UCSD-AML1 (cell line): ENCODE measurements around the gene C5.

Experiments
- DNase-seq: peaks from one replicate; lab custom pipeline; 2025; ENCODE audit not compliant: unreplicated experiment; lab: John Stamatoyannopoulos, UW

The C5 gene

DNA sequence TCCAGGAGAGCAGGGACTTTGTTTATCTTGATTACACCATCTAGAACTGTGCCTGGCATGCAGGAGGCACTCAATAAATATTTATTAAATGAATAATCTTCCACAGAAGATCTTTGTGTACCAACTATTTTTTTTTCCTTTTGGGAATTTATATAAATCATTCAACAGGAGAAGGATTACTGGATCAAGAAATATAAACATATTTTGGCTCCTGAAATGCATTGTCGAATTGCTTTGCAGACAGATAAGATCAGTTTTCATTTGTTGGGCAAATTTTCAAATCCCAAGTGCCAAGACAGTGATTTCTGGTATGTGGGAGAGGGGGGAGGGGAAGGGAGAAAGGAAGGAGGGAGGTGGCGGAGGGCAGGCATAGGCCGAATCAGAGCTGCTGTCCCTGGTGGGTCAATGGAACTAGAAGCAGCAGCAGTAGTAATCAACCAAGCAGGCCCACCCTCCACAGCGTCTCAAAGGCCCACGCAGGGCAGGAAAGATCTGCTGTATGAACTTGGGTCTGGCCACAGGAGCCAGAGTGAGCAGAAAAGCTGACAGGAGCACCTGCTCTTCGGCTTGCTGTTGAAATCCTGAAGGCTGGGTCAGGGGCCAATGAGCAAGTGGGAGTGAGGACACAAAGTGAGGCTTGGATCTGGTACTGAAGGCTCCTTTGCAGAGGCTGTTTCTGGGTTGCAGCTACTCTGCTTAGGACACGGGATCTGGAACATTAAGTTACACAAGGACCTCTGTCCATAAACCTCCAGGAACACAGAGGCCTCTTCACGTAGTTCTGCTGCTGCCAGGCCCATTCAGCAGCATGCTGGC, 107.7 kb downstream of the C5 start:
- no peak for DNase-seq

DNA sequence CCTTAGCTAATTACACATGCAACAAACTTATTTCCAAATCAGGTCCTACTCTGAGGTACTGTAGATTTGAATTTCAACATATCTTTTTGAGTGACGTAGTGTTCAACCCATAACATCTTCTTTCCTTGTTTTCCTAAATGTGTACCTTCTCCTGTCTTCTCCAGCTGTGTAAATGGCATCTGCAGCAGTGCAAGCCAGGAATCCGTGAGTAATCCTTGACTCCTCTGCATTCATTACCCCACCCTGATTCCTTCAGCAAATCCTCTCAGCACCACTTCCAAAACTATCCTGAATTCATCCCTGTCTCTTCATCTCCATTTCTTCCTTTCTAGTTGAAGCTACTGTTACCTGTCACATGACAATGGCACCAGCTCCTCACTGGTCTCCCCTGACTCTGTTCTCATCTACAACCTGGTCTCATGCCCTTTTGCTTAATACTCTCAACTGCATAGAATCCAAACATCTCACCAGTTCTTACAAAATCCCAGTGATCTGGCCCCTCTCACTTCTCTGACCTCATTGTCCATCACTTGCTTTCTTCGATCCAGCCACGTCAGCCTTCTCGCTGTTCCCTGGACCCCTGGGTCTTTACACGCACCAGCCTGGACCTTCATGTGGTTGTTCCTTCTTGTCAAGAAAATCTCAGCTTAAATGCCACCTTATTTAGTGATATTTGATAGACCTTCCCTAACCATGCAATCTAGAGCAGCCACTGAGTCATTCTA, 108.9 kb downstream of the C5 start:
- no peak for DNase-seq

DNA sequence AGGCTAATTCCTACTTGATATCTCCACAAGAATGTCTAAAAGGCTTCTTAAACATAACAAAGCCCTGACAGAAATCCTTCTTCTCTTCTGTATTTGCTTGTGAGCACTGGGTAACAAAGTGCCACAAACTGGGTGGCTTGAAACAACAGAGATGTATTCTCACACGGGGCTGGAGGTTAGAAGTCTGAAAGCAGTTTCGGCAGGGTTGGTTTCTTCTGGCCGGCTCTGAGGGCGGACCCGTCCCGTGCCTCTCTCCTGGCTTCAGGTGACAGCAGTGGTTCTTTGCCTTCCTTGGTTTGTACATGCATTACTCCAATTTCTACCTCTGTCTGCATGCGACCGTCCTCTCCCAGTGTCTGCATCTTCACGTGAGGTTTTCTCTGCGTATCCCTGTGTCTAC, 109.5 kb downstream of the C5 start:
- DNase-seq = no peak

DNA sequence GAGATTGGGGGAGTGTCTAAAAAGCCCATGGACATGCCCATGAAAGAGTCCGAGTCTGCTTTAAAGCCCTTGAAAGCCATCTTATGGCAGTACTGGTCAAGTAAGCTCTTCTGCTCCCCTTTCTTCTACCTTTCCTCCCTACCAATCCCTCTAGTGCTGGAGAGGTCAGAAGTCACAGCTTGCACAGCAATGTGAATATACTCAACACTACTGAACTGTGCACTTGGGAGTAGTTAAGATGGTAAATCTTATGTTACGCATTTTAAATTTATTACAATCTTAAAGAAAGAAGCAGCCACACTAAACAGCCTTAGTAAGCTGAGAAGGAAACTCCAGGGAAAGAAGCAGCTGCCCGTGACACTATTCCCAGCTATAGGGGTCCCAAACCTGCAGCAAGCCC, 111.2 kb downstream of the C5 start:
- no peak for DNase-seq

DNA sequence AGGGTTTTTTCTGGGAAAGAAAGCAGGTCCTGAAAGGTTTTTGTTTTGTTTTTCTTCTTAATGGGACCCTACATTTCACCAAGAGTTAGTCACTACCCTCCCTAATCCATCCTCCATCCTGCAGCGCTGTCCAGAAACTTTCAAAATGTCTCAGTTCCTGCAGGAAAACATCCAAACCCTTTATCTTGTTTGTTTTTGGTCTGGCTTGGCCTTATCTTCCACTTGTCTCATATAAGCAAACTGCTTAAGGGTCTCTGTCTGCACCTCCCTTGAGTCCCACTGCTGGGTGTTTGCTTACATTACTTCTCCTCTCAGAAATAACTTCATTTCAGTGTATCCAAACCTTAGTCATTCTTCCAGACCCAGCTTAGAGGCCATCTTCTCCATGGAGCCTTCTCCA, 112.5 kb downstream of the C5 start:
- no peak for DNase-seq

DNA sequence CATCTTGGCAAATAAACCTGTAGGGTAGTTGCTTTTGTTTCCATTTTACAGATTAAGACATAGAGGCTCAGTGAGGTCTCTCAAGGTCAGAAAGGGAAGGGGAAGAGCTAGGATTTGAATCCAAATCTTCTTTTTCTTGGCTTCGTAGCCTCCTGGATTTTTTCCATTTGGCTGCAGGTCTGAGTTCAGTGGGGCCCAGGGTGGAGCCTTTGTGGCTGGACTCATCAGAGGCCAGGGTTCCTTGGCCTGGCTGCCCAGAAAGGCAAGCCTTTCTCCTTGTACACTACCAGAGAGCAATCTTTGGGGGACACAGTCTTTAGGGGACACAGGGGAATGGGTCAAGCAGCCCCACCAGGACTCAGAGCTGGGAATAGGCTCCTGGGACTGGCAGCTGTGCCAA, 112.9 kb downstream of the C5 start:
- DNase-seq = no peak

DNA sequence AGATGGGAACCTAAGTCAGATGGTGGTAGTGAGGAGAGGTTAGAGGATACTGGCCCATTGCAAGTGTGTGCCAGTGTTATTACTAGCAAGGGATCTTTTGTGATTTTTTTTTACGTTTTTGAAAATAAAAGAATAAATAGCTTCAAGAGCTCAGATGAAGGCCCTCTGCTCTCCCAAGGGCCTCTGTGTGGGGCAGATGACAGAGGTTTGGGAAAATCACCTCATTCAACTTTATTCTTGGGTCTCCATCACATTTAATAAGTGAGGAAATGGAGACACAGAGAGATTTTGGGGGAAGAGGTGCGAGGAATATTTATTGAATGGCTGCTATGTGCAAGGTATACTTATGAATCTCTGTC, 113.3 kb downstream of the C5 start:
- DNase-seq = no peak

DNA sequence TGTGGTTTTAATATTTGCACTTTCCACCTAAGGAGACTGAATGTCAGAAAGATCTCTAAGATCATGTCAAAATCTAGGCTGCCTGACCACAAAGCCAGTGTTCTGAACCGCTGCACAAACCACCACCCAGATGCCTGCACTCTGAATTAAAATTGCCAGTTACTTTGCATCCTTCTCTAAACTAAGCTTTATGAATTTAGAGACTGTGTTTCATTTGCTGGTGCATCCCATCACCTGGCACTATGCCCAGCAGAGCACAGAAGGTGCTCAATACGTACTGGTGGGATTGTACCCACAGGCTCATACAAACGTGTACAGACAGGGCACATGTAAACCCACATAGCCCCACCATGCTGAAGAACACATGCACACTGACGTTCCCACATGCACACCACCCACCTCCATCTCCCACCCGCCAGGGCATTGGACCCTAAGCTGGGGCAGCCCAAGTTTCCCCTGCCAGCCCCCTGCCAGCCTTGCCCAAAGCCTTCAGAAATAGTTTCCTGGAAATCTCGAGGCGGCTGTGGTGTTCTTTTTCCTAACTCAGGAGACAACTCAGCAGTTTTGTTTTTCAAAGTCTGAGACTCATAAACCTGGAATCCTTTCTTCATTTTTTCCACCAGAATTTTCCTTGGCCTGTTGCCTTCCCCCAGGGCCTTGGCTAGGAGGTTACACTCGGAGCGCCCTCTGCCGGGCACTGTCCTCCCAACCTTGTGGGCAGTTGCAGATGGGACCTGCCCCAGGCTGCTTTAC, 113.9 kb downstream of the C5 start:
- DNase-seq = peak; percentile 86

DNA sequence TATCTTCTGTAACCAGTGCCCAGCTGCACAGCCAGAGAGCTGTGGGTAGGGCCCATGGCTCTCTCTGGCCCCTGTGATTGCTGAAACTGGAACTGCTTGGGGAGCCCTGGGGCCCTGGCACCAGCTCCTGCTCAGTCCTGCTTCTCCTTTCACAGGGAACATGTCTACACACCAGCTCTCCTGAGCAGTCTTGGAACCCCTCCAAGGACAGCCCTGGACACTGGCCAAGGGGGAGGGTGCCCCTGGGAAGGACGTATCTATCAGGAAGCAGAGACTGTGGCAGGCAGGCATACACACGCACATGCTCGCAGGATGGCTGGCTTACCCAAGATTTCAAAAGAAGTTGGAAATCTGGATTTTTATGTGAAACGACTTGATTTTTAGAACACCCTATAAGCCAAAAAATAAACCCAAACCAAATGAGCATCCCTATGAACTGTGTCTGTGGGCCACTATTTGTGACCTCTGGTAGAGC, 114.7 kb downstream of the C5 start:
- DNase-seq = peak; percentile 75

DNA sequence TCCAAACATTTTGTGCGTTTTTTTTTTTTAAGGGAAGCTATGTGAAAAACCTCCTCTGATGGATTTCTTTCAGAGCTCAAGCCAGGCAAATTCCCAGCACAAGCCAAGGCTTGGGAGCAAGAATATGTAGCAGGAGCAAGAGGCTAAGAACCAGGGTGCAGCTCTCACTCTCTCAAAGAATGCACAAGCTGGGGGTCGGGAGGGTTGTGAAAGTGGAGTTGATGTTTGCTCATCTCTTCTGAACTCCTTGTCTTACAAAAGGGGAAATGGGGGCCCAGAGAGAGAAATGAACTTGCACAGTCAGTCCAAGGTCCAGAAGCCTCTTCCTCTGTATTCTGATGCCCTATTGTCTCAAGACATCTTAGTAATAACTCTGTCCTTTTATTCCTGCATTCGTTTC, 115.8 kb downstream of the C5 start:
- no peak for DNase-seq

DNA sequence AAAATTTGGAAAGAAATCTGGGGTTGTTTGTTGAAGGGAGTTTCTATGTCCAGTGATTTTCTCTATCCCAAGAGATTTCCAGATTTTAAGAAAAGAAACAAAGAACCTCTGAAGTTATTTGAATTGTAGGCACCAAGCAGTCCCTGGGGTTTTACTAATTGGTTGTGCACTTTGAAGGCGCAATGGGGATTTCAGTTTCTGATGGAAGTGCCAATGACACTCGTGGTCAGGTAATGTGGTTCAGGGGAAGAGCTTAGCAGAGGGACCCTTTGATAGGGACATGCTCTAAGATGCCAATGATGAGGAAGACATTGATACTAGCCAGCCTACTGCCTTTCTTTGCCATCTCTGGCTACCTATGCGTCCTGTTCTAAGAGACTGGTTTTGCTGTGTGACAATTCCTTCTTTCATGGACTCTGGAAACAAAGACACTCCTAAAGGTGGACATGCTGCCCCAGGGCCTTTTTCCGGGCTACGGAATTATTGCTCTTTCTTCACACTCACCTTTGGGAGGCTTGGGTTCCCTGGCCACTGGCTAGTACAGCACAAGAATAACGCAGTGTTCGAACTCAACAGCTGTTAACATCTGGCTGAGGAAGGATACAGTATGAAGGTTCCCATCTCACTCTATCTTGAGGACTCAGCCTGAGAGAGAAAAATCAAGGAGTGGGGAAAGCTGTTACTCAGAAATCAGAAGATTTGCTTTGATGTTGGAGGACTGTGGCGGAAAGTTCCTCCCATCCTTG, 116.6 kb downstream of the C5 start:
- no peak for DNase-seq

DNA sequence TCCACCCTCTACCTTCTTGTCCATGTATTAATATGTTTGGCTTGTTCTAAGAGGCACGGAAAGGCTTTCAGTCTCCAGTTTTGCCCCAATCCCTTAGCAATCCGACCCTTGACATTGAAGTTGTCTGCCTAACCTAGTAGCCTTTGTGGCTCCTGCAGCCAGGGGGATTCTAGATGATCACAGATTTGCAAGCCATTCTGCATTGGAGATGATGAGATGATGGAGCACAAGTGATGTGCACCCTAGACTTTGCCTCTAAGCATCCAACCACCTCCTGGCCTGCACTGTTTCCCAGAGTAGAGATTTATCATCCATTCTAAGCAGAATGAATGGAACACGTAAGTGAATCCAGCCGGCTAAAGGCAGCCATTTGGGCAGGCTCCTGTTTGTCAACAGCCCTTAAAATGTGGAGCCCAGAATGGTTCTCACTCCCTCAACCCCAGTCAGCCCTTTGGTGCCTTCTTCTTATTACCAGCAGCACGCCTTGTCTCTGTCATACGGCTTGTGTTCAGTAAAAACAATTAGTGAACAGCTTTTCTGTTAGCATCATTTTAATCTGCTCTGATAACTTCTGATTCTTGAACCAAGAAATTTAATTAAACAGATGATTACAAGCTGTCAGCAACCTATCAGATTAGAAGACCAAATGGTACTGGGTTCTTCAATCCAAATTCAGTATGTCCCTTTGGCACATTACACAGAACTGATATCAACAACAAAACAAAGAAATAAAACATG, 117.8 kb downstream of the C5 start:
- no peak for DNase-seq

DNA sequence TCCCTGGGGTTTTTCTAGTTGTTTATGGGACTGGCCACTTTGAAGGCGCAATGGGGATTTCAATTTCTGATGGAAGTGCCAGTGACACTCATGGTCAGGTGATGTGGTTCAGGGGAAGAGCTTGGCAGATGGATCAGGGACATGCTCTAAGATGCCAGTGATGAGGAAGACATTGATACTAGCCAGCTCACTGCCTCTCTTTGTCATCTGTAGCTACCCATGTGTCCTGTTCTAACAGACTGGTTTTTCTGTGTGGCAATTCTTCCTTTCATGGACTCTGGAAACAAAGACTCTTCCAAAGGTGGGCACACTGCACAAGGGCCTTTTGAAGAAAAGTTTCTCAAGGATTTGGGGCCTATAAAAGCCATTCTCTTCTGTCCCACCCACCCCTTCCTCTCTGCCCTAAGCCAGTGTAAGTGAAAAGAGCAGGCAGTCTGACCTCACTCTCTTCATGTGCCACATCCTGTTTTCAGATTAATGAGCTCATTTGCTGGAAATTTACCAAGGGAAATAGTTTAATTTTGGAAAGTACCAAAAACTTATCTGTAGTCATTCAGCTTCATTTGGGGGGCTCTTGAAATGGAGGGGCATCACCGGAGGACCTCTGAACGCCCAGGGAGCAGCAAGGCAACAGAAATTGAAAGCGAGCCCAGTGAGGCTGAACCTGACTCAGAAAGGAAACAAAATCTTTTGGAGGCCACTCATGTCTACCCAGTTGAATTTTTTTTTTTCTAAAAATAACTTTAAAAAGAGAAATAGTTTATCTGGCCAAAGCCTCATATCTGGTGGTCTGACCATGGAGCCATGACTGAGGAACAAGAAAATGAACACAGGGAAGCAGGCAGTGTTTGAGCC, 118.6 kb downstream of the C5 start:
- peak; percentile 34 for DNase-seq

DNA sequence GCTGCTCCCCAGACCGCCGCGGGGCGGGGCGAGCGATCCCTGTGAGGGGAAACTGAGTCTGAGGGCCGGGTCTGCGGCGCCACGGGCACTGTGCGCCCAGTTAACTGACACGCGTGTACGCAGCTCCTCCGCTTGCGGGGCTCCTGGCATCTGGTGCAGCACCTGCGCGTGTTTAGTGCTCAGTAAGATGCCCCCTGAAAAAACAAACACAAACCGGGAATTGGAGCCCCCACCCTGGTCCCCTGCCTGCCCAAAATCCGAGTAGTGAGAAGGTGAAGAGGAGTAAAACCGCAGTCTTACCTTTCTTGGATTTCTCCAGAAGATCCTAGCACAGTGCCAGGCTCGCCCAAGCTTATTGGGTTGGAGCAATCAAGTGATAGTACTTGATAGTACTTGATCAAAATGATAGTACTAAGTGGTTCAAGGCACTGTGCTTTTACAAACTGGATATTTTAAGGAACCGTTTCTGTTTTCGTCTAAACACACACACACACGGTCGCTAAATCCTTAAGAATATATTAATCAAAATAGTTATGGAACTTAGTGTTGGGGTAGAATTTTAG, 120.8 kb downstream of the C5 start:
- no peak for DNase-seq

DNA sequence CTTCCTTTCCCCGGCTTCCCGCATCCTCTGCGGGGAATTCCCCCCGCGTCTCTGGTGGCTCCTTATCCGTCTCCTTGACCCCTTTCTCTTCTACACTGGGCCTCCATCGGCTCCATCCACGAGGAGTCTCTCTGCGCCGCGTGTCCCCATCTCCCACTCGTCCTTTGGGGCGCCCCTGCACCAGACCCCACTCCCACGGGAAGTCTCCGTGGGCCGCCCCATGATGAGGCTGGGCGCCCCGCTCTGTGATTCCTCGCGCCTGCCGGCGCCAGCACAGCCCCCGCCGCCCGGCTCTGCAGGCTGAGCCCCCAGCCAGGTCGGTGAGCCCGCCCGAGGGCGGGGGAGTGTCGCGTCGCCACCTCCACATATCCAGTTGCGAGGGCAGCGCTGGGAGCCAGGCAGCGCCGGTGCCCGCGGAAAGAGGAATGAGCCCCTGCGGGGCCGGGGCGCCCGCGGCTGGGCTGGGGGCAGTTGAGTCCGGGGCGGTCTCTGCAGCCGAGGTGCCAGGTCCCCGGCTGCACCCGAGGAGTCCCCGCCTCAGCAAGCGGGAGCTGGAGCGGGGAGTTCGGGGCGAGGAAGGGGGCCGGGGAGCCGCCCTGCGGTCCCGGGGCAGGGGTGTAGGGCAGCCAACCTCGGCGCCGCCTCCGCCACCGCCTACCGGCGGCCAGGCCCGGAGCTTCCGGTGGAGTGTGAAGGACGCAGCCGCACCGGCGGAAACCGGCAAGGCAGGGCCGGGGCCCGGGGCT, 121.4 kb downstream of the C5 start:
- peak; percentile 77 for DNase-seq

DNA sequence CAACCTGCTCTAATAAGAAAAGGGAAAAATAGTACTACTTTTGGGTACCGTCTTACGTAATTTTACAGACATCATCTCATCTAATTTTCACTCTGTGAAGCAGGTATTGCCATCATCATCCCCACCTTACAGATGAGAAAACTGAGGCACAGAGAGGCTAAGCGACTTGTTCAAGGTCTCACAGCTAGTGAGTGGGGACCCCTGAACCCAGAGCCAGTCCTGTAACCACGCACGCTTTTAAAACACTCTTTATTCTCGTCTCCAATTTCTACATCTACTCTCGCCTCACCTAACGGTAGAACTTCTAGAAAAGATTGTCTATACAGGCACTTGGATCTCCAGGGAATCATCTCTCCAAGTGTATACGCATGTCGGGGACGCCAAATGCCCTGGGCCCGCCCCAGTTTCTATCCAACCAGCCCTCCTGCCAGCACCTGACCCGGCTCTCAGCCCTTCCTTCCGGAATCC, 122.0 kb downstream of the C5 start:
- no peak for DNase-seq

DNA sequence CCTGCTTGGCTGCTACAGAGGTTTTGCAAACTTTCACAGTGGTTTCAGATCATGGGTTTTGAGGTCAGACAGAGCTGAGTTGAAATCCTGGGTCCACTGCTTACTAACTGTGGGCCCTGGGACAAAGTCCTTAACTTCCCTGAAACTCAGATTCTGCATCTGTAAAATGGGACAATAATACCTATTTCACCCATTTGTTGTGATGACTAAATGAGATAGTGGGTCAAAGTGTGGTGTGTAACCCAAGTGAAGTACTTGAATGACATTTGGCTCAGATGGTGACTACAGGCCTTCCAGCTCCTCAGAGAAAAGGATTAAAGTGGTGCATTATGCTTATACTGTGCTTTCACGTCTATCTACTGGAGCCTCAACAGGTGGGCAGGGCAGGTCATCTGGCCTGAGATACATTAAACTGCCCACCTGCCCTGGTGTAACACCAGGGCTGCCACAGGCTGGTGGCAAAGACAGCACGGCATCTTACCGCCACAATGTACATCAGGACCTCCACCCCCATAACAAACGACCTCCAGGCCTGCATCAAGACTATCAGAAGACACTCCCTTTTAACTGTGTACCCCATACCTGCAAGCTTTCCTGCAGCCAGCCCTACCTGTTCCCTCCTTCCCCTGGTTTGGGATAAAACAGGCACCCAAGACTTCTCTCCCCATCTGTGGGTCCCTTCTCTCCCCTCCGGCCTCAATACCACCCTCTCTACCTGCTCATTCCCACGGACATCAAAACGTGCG, 122.6 kb downstream of the C5 start:
- DNase-seq = no peak
